HUES6 (cell line): ENCODE data around the gene DDX47.
"Not testable (repeated sequence)": the region's sequence is repeated elsewhere in the genome, so short reads cannot be mapped to it uniquely, and the experiment has no call there.

Experiments
- H3K27ac ChIP-seq: 2 replicates; pipeline ENCODE4 v1.7.0; 2013; ENCODE audit warnings: low read depth, mild to moderate bottlenecking, low read length, inconsistent platforms
- H3K27me3 ChIP-seq: 2 replicates; pipeline ENCODE4 v1.6.1; 2013; ENCODE audit warnings: low read length; ENCODE audit not compliant: control insufficient read depth, insufficient read depth
- H3K36me3 ChIP-seq: 2 replicates; pipeline ENCODE4 v1.6.1; 2013; ENCODE audit warnings: low read length; ENCODE audit not compliant: control insufficient read depth, insufficient read depth
- H3K4me1 ChIP-seq: 2 replicates; pipeline ENCODE4 v1.6.1; 2013; ENCODE audit warnings: low read length; ENCODE audit not compliant: control insufficient read depth, insufficient read depth
- H3K4me3 ChIP-seq: 2 replicates; pipeline ENCODE4 v1.5.1; 2013; ENCODE audit warnings: low read depth, low read length
- H3K9ac ChIP-seq: one replicate; pipeline ENCODE4 v1.6.1; 2013; ENCODE audit warnings: mild to moderate bottlenecking, low read length
- H3K9me3 ChIP-seq: 2 replicates; pipeline ENCODE4 v1.6.1; 2013; ENCODE audit warnings: low read depth, low read length; ENCODE audit not compliant: control insufficient read depth, insufficient read depth

Gene DDX47

GRCh38 chr12:12845794-12846243 lies 32.7 kb downstream of the DDX47 start:
- Histone ChIP-seq H3K27me3 (no peaks in the 10 kb centered on the region), H3K4me1 (no peaks in the 10 kb centered on the region), H3K4me3 (no peak overlapping the region), H3K36me3 (peaks cover 6% of the 10 kb centered on the region), H3K9me3 (peaks cover 2% of the 10 kb centered on the region; the same call in 1 of the 2 replicates), H3K9ac (no peak overlapping the region), H3K27ac (no peak overlapping the region)

GRCh38 chr12:12846780-12847179 lies 33.6 kb downstream of the DDX47 start:
- H3K36me3 ChIP-seq, H3K4me3 ChIP-seq, H3K9ac ChIP-seq, H3K27me3 ChIP-seq, H3K9me3 ChIP-seq, H3K27ac ChIP-seq, H3K4me1 ChIP-seq: not testable (repeated sequence)

- Histone ChIP-seq H3K9me3 (peaks cover 3% of the 10 kb centered on the region; the same call in 1 of the 2 replicates), H3K4me3 (no peak overlapping the region), H3K27me3 (no peaks in the 10 kb centered on the region), H3K4me1 (no peaks in the 10 kb centered on the region), H3K27ac (no peak overlapping the region), H3K36me3 (peaks cover 9% of the 10 kb centered on the region), H3K9ac (no peak overlapping the region)
Measured at GRCh38 chr12:12853435-12853834, 40.3 kb downstream of the DDX47 start.

GRCh38 chr12:12859690-12860089 lies 46.5 kb downstream of the DDX47 start:
- no peaks in the 10 kb centered on the region for H3K9me3 ChIP-seq
- H3K4me3 ChIP-seq = no peak overlapping the region
- H3K27me3 ChIP-seq = no peaks in the 10 kb centered on the region
- peaks cover 9% of the 10 kb centered on the region for H3K36me3 ChIP-seq
- H3K9ac ChIP-seq = no peak overlapping the region
- H3K27ac ChIP-seq = no peak overlapping the region
- H3K4me1 ChIP-seq = peaks cover 7% of the 10 kb centered on the region; the same call in 1 of the 2 replicates

GRCh38 chr12:12864243-12864642 lies 51.1 kb downstream of the DDX47 start:
- Histone ChIP-seq H3K27ac (no peak overlapping the region), H3K9me3 (no peaks in the 10 kb centered on the region), H3K4me1 (peaks cover 11% of the 10 kb centered on the region; the same call in 1 of the 2 replicates), H3K4me3 (no peak overlapping the region), H3K9ac (no peak overlapping the region), H3K36me3 (peaks cover 4% of the 10 kb centered on the region; the same call in 1 of the 2 replicates), H3K27me3 (no peaks in the 10 kb centered on the region)

- Histone ChIP-seq H3K4me1 (peaks cover 26% of the 10 kb centered on the region), H3K27ac (no peak overlapping the region), H3K27me3 (no peaks in the 10 kb centered on the region), H3K9me3 (no peaks in the 10 kb centered on the region), H3K9ac (no peak overlapping the region), H3K4me3 (no peak overlapping the region), H3K36me3 (peaks cover 4% of the 10 kb centered on the region; the same call in 1 of the 2 replicates)
Measured at GRCh38 chr12:12868477-12869235, 55.5 kb downstream of the DDX47 start.

GRCh38 chr12:12870465-12870864 lies 57.3 kb downstream of the DDX47 start:
- H3K4me3 ChIP-seq = no peak overlapping the region
- H3K4me1 ChIP-seq = peaks cover 36% of the 10 kb centered on the region
- no peak overlapping the region for H3K27ac ChIP-seq

GRCh38 chr12:12871587-12872138 lies 58.5 kb downstream of the DDX47 start:
- peaks cover 36% of the 10 kb centered on the region for H3K4me1 ChIP-seq
- no peaks in the 10 kb centered on the region for H3K27me3 ChIP-seq
- H3K36me3 ChIP-seq = no peaks in the 10 kb centered on the region
- no peak overlapping the region for H3K4me3 ChIP-seq
- H3K9me3 ChIP-seq = no peaks in the 10 kb centered on the region
- no peak overlapping the region for H3K9ac ChIP-seq
- no peak overlapping the region for H3K27ac ChIP-seq

More at GRCh38 chr12:12870465-12870864, 57.3 kb downstream of the DDX47 start:
- Histone ChIP-seq H3K9me3 (no peaks in the 10 kb centered on the region), H3K9ac (no peak overlapping the region), H3K36me3 (no peaks in the 10 kb centered on the region), H3K27me3 (no peaks in the 10 kb centered on the region)

GRCh38 chr12:12872139-12872933 lies 59.2 kb downstream of the DDX47 start:
- Histone ChIP-seq H3K4me1 (peaks cover 39% of the 10 kb centered on the region), H3K27me3 (no peaks in the 10 kb centered on the region), H3K9ac (peak overlapping the region; percentile 14), H3K27ac (no peak overlapping the region), H3K4me3 (no peak overlapping the region), H3K9me3 (no peaks in the 10 kb centered on the region), H3K36me3 (no peaks in the 10 kb centered on the region)

GRCh38 chr12:12872934-12873275 lies 59.8 kb downstream of the DDX47 start:
- no peak overlapping the region for H3K4me3 ChIP-seq
- no peaks in the 10 kb centered on the region for H3K36me3 ChIP-seq
- H3K9ac ChIP-seq = no peak overlapping the region
- no peaks in the 10 kb centered on the region for H3K9me3 ChIP-seq
- peaks cover 44% of the 10 kb centered on the region for H3K4me1 ChIP-seq
- no peak overlapping the region for H3K27ac ChIP-seq
- no peaks in the 10 kb centered on the region for H3K27me3 ChIP-seq

GRCh38 chr12:12874029-12874428 lies 60.9 kb downstream of the DDX47 start:
- no peak overlapping the region for H3K9ac ChIP-seq
- H3K27ac ChIP-seq = no peak overlapping the region; the same call in 1 of the 2 replicates
- no peaks in the 10 kb centered on the region for H3K36me3 ChIP-seq
- H3K4me3 ChIP-seq = no peak overlapping the region
- H3K27me3 ChIP-seq = no peaks in the 10 kb centered on the region
- H3K9me3 ChIP-seq = no peaks in the 10 kb centered on the region
- peaks cover 41% of the 10 kb centered on the region for H3K4me1 ChIP-seq
